AG09309 (cell line): ENCODE measurements around the gene ATOH7.

Experiments
- DNase-seq: peaks from one replicate; pipeline ENCODE4 v3.0.0-alpha.2; 2010; ENCODE audit warnings: low read depth
- H3K4me3 ChIP-seq: 2 replicates; pipeline ENCODE4 v1.5.1; 2011; ENCODE audit warnings: mild to moderate bottlenecking, low read depth, low read length, moderate library complexity; ENCODE audit not compliant: control insufficient read depth
- TF ChIP-seq, protein P1 (sequence below): IDR thresholded peaks from 2 replicates; pipeline ENCODE4 v1.5.1; 2011; ENCODE audit warnings: mild to moderate bottlenecking, low read depth, low read length, inconsistent platforms; ENCODE audit not compliant: insufficient read depth, control insufficient read depth; ENCODE audit errors: missing control alignments

The ATOH7 gene

DNA sequence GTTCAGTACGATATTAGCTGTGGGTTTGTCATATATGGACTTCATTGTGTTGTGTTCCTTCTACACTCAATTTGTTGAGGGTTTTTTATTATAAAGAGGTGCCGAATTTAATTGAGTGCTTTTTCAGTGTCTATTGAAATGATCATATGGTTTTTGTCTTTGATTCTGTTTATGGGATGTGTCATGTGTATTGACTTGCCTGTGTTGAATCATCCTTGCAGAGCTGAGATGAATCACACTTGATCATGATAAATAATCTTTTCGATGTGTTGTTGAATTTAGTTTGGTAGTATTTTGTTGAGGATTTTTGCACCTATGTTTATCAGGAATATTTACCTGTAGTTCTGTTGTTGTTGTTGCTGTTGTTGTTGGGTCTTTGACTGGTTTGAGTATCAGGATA, 39.8 kb downstream of the ATOH7 start:
- no peak overlapping the region for H3K4me3 ChIP-seq
- TF ChIP-seq, protein P1, sequence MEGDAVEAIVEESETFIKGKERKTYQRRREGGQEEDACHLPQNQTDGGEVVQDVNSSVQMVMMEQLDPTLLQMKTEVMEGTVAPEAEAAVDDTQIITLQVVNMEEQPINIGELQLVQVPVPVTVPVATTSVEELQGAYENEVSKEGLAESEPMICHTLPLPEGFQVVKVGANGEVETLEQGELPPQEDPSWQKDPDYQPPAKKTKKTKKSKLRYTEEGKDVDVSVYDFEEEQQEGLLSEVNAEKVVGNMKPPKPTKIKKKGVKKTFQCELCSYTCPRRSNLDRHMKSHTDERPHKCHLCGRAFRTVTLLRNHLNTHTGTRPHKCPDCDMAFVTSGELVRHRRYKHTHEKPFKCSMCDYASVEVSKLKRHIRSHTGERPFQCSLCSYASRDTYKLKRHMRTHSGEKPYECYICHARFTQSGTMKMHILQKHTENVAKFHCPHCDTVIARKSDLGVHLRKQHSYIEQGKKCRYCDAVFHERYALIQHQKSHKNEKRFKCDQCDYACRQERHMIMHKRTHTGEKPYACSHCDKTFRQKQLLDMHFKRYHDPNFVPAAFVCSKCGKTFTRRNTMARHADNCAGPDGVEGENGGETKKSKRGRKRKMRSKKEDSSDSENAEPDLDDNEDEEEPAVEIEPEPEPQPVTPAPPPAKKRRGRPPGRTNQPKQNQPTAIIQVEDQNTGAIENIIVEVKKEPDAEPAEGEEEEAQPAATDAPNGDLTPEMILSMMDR, result no peak
- no peak for DNase-seq

DNA sequence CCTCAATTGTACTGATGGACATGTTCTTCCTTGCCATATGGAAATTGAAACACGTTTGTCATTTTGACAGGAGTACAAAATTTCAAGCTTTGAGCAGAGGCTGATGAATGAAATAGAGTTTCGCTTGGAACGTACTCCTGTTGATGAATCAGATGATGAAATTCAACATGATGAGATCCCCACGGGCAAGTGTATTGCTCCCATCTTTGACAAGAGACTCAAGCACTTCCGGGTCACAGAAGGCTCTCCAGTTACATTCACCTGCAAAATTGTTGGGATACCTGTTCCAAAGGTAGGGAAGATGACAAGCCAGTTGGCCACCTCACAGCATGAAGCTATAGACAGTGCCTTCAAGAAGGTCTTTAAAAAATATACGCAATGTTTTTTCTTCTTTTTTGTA, 43.1 kb downstream of the ATOH7 start:
- no peak overlapping the region for H3K4me3 ChIP-seq
- no peak for DNase-seq
- TF ChIP-seq, protein P1, result no peak

DNA sequence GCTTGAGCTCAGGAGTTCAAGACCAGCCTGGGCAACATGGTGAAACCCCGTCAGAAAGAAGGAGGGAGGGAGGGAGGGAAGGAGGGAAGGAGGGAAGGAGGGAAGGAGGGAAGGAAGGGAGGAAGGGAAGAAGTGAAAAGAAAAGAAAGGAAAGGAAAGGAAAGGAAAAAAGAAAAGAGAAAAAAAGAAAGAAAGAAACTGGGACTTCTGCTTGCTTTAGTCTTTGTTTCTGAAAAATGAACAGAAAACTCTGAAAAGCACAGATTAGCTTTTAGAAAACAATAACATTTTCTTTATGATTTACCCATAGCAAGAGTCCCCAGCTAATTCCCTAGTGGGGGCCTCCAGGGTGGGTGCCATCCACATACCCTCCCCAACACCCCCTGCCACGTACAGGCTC, 46.8 kb downstream of the ATOH7 start:
- H3K4me3 ChIP-seq, result no peak overlapping the region
- TF ChIP-seq, protein P1, result no peak
- no peak for DNase-seq

DNA sequence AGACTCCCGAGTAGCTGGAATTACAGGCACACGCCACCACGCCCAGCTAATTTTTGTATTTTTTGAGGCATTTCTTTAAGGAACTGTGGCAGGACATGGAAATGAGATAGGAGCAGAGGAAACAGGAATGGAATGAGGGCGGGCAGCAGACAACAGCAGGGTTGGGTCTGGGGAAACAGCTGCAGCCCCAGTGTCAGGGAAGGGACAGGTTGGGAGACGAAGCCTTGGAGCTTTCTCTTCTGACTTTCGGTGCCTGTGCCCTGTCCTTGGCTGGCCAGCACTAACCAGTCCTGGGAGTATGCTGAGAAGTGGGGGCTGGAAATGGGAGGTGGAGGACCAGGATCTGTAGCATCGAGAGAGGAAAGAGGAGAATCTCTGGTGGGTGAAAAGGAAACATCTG, 47.4 kb downstream of the ATOH7 start:
- TF ChIP-seq, protein P1, result no peak
- no peak overlapping the region for H3K4me3 ChIP-seq
- DNase-seq, result no peak
